ENCODE measurements around the gene SLBP. TPM values are rescaled to one million over a fixed set of nuclear protein-coding genes. Genes with fewer than 3 reads are reported as not detected.
A peak's percentile ranks its signal among the peaks of the same experiment; 100 is the strongest.

Gene SLBP
- total and polyA plus RNA-seq, 2 donors from 2014 or later: 30.7 to 42.8 TPM

DNA sequence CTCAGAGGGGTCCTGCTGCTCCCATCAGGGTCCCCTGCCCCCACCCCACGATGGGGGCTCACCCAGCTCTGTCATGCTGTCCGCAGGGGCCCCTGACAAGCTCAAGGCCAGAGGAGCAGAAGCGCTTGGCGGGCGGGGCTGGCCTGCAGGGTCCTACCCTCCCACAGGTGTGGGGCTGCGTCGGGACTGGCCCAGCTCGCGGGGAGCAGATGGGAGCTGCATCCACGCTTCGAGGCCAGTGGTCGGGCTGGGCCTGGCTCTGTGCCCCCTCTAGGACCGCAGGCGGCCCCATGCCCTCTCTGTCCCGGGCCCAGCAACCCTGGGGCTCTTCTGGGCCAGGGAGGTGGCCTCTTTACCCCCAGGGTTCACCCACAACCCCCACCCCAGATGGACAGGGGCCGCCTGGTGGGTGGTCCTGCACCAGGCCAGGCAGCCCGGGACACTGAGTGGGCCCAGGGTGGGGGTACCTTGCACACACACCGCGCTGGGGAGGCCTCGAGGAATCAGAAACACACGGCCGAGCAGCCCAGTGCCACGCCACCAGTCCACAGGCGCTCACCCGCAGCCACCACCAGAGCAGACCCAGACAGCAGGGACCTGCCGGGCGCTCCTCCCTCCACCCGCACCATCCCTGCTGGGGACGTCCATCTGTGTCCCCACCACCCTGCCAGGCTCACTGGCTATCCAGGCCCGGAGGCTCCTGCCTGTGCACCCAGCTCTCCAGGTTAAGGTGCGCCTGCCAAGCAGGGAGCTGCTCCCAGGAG, 39.2 kb upstream of the SLBP start:
- TF ChIP-seq, protein P1, sequence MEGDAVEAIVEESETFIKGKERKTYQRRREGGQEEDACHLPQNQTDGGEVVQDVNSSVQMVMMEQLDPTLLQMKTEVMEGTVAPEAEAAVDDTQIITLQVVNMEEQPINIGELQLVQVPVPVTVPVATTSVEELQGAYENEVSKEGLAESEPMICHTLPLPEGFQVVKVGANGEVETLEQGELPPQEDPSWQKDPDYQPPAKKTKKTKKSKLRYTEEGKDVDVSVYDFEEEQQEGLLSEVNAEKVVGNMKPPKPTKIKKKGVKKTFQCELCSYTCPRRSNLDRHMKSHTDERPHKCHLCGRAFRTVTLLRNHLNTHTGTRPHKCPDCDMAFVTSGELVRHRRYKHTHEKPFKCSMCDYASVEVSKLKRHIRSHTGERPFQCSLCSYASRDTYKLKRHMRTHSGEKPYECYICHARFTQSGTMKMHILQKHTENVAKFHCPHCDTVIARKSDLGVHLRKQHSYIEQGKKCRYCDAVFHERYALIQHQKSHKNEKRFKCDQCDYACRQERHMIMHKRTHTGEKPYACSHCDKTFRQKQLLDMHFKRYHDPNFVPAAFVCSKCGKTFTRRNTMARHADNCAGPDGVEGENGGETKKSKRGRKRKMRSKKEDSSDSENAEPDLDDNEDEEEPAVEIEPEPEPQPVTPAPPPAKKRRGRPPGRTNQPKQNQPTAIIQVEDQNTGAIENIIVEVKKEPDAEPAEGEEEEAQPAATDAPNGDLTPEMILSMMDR (IDR thresholded peaks at IDR 0.05; ENCODE audit: borderline replicate concordance, extremely low read depth, insufficient read depth): no peak
- H3K27ac ChIP-seq (ENCODE audit: low read depth in 2 of 2, low read length in 2 of 2): no peak overlapping the region
- no peaks in the 10 kb centered on the region for H3K27me3 ChIP-seq (ENCODE audit: control insufficient read depth, insufficient read depth, low read length)
- intact Hi-C loops (cut with DNase I): no loop called here
- no peaks in the 10 kb centered on the region for H3K9me3 ChIP-seq (ENCODE audit: control insufficient read depth in 2 of 3, insufficient read depth in 1 of 3, low read length in 3 of 3)
- no peaks in the 10 kb centered on the region for H3K36me3 ChIP-seq (ENCODE audit: control insufficient read depth in 2 of 3, insufficient read depth in 3 of 3, low read length in 3 of 3)
- H3K4me3 ChIP-seq (ENCODE audit: low read length in 3 of 3): no peak overlapping the region
- FAIRE-seq (no peak), DNase-seq (peak in 1 of 5 donors; percentile 61)
- no peak overlapping the region for H3K9ac ChIP-seq (ENCODE audit: low read length in 3 of 3)
- H3K4me1 ChIP-seq (ENCODE audit: control insufficient read depth in 2 of 3, insufficient read depth in 2 of 3, low read depth in 1 of 3, low read length in 3 of 3): peaks cover 0 to 4% (median 0%) of the 10 kb centered on the region in 3 donors

DNA sequence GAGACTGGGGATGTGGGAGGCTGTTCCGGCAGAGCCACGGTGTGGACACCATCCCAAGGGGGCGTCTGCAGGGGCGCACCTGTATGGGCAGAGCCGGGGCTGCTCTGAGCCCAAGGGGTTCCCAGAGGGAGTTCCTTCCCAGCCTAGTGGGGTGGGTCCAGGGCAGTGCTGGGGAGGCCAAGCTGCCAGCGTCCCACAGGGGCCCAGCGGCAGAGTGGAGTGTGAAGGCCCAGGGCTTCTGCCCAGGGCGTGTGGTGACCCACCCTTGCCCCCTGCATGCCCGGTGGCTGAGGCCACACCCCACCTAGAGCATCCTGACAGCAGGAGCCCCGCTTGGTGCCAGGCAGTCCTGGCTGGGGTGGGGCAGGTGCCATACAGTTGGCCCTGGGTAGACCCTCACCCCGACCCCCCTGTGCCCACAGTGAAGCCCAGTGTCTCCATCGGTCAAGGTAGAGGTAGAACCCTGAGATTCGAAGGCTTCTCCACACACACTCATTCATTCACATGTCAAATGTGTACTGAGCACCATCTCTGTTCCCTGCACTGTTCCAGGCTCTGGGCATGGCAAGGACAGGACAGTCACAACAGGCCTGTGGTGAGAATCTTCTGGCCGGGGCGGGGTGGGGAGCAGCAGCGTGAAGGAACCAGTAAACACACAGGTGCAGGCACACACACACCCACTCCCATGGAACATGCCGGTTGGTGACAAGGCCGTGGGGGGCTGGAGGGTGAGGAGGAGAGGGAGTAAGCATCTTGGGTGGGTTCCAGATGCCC, 38.4 kb upstream of the SLBP start:
- intact Hi-C loops (cut with DNase I): no loop called here

DNA sequence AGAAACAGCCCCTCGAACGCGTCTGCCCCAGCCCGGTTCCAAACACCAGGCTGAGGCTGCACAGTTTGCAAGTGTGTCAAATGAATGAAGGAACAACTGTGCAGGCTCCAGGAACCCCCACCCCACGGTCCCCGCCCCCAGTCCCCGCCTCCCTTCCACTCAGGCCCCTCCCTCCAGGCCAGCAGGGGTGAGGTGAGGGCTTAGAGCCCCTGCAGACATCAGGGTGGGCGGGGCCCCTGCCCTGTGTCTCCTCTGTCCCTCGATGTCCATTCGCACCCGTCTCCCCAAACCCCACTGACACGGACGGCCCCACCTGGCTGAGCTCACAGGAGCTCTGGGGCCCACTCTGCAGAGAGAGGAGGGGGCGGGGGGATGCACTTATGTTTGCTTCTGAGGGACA, 37.7 kb upstream of the SLBP start:
- DNase-seq (no peak), FAIRE-seq (no peak)
- H3K27ac ChIP-seq (ENCODE audit: low read depth in 2 of 2, low read length in 2 of 2): no peak overlapping the region
- TF ChIP-seq, protein P1 (IDR thresholded peaks at IDR 0.05; ENCODE audit: borderline replicate concordance, extremely low read depth, insufficient read depth): no peak
- H3K4me1 ChIP-seq (ENCODE audit: control insufficient read depth in 2 of 3, insufficient read depth in 2 of 3, low read depth in 1 of 3, low read length in 3 of 3): peaks cover 0 to 4% (median 0%) of the 10 kb centered on the region in 3 donors
- no peak overlapping the region for H3K9ac ChIP-seq (ENCODE audit: low read length in 3 of 3)
- no peak overlapping the region for H3K4me3 ChIP-seq (ENCODE audit: low read length in 3 of 3)
- no peaks in the 10 kb centered on the region for H3K27me3 ChIP-seq (ENCODE audit: control insufficient read depth, insufficient read depth, low read length)
- no peaks in the 10 kb centered on the region for H3K36me3 ChIP-seq (ENCODE audit: control insufficient read depth in 2 of 3, insufficient read depth in 3 of 3, low read length in 3 of 3)
- no peaks in the 10 kb centered on the region for H3K9me3 ChIP-seq (ENCODE audit: control insufficient read depth in 2 of 3, insufficient read depth in 1 of 3, low read length in 3 of 3)
- intact Hi-C loops (cut with DNase I): loop anchor here (5.0 kb wide), 1 partner anchor 142 kb away; no protein-coding TSS in a partner anchor

More for the DNA sequence above, 38.4 kb upstream of the SLBP start:
- H3K4me1 ChIP-seq (ENCODE audit: control insufficient read depth in 2 of 3, insufficient read depth in 2 of 3, low read depth in 1 of 3, low read length in 3 of 3): peaks cover 0 to 4% (median 0%) of the 10 kb centered on the region in 3 donors
- no peak overlapping the region for H3K9ac ChIP-seq (ENCODE audit: low read length in 3 of 3)
- H3K27me3 ChIP-seq (ENCODE audit: control insufficient read depth, insufficient read depth, low read length): no peaks in the 10 kb centered on the region
- no peak overlapping the region for H3K27ac ChIP-seq (ENCODE audit: low read depth in 2 of 2, low read length in 2 of 2)
- no peaks in the 10 kb centered on the region for H3K36me3 ChIP-seq (ENCODE audit: control insufficient read depth in 2 of 3, insufficient read depth in 3 of 3, low read length in 3 of 3)
- H3K4me3 ChIP-seq (ENCODE audit: low read length in 3 of 3): no peak overlapping the region
- FAIRE-seq (no peak), DNase-seq (no peak)
- no peaks in the 10 kb centered on the region for H3K9me3 ChIP-seq (ENCODE audit: control insufficient read depth in 2 of 3, insufficient read depth in 1 of 3, low read length in 3 of 3)
- TF ChIP-seq, protein P1 (IDR thresholded peaks at IDR 0.05; ENCODE audit: borderline replicate concordance, extremely low read depth, insufficient read depth): no peak

Data from kidney (tissue), 14 donors.